HEK293T (cell line): ENCODE results near the gene MYH7.

Experiments
- FOXM1 ChIP-seq: fragments of 450-650 bp; IDR thresholded peaks from 2 replicates; pipeline ENCODE4 v1.6.1; 2017; ENCODE audit warnings: mild to moderate bottlenecking, borderline replicate concordance
- SP1 ChIP-seq: fragments of 450-650 bp; IDR thresholded peaks from 2 replicates; pipeline ENCODE4 v1.6.1; 2017

GRCh38 chr14:23414254-23414653, 21.2 kb downstream of the MYH7 start:
- TF ChIP-seq SP1 (no peak), FOXM1 (no peak)
